ENCODE results near the gene DBF4B.
A peak's percentile ranks its signal among the peaks of the same experiment; 100 is the strongest.
"Not testable (repeated sequence)": the region's sequence is repeated elsewhere in the genome, so short reads cannot be mapped to it uniquely, and the experiment has no call there.

The DBF4B gene

GRCh38 chr17:44677136-44677535 lies 31.3 kb upstream of the DBF4B start:
- H3K27ac ChIP-seq (ENCODE audit: low read depth, low read length) = no peak overlapping the region
- H3K27me3 ChIP-seq (ENCODE audit: control insufficient read depth, low read length) = no peaks in the 10 kb centered on the region
- no peaks in the 10 kb centered on the region for H3K9me3 ChIP-seq (ENCODE audit: control insufficient read depth, insufficient read depth, low read length)
- no peak overlapping the region for H3K4me3 ChIP-seq (ENCODE audit: low read length)
- no peaks in the 10 kb centered on the region for H3K79me2 ChIP-seq (ENCODE audit: control insufficient read depth, low read length)
- no peak overlapping the region for H3K4me2 ChIP-seq (ENCODE audit: low read length)
- no peak for TF ChIP-seq EZH2phosphoT487 (IDR thresholded peaks at IDR 0.05; ENCODE audit: borderline replicate concordance, low read length)
- TF ChIP-seq CTCF (IDR thresholded peaks at IDR 0.05; ENCODE audit: low read depth, low read length, poor library complexity, severe bottlenecking) = no peak
- H3K9me2 ChIP-seq (replicated peaks; ENCODE audit: control insufficient read depth, low read length) = no peaks in the 10 kb centered on the region
- no peaks in the 10 kb centered on the region for H4K20me1 ChIP-seq (ENCODE audit: control insufficient read depth, insufficient read depth, low read depth, low read length)
- no peaks in the 10 kb centered on the region for H3K4me1 ChIP-seq (ENCODE audit: control insufficient read depth, low read length)
- H3F3A ChIP-seq (ENCODE audit: control insufficient read depth, insufficient read depth) = peaks cover 10% of the 10 kb centered on the region; the same call in 1 of the 2 replicates
- peaks cover 28% of the 10 kb centered on the region for H3K36me3 ChIP-seq (ENCODE audit: control insufficient read depth, low read length)

GRCh38 chr17:44683303-44683702 lies 25.2 kb upstream of the DBF4B start:
- not testable (repeated sequence) for H3K9me2 ChIP-seq (replicated peaks; ENCODE audit: control insufficient read depth, low read length); H4K20me1 ChIP-seq (ENCODE audit: control insufficient read depth, insufficient read depth, low read depth, low read length); H3K27ac ChIP-seq (ENCODE audit: low read depth, low read length); H3K27me3 ChIP-seq (ENCODE audit: control insufficient read depth, low read length); H3K4me3 ChIP-seq (ENCODE audit: low read length); H3F3A ChIP-seq (ENCODE audit: control insufficient read depth, insufficient read depth); H3K9me3 ChIP-seq (ENCODE audit: control insufficient read depth, insufficient read depth, low read length); H3K4me2 ChIP-seq (ENCODE audit: low read length)
- Histone ChIP-seq H3K36me3 (ENCODE audit: control insufficient read depth, low read length) (peaks cover 42% of the 10 kb centered on the region), H3K79me2 (ENCODE audit: control insufficient read depth, low read length) (peaks cover 26% of the 10 kb centered on the region), H3K4me1 (ENCODE audit: control insufficient read depth, low read length) (peaks cover 12% of the 10 kb centered on the region)

- H3K9me2 ChIP-seq (replicated peaks; ENCODE audit: control insufficient read depth, low read length) = no peaks in the 10 kb centered on the region
- H3K4me2 ChIP-seq (ENCODE audit: low read length) = no peak overlapping the region
- peaks cover 16% of the 10 kb centered on the region for H3K36me3 ChIP-seq (ENCODE audit: control insufficient read depth, low read length)
- no peaks in the 10 kb centered on the region for H4K20me1 ChIP-seq (ENCODE audit: control insufficient read depth, insufficient read depth, low read depth, low read length)
- H3F3A ChIP-seq (ENCODE audit: control insufficient read depth, insufficient read depth) = peaks cover 2% of the 10 kb centered on the region; the same call in 1 of the 2 replicates
- H3K4me1 ChIP-seq (ENCODE audit: control insufficient read depth, low read length) = peaks cover 25% of the 10 kb centered on the region
- TF ChIP-seq CTCF (IDR thresholded peaks at IDR 0.05; ENCODE audit: low read depth, low read length, poor library complexity, severe bottlenecking) (no peak), EZH2phosphoT487 (IDR thresholded peaks at IDR 0.05; ENCODE audit: borderline replicate concordance, low read length) (no peak)
- H3K79me2 ChIP-seq (ENCODE audit: control insufficient read depth, low read length) = peaks cover 46% of the 10 kb centered on the region
- H3K27me3 ChIP-seq (ENCODE audit: control insufficient read depth, low read length) = no peaks in the 10 kb centered on the region
- no peaks in the 10 kb centered on the region for H3K9me3 ChIP-seq (ENCODE audit: control insufficient read depth, insufficient read depth, low read length)
- H3K27ac ChIP-seq (ENCODE audit: low read depth, low read length) = no peak overlapping the region
- H3K4me3 ChIP-seq (ENCODE audit: low read length) = no peak overlapping the region
Measured at GRCh38 chr17:44687756-44688155, 20.7 kb upstream of the DBF4B start.

GRCh38 chr17:44688200-44688599 lies 20.3 kb upstream of the DBF4B start:
- TF ChIP-seq CTCF (IDR thresholded peaks at IDR 0.05; ENCODE audit: low read depth, low read length, poor library complexity, severe bottlenecking) = no peak
- TF ChIP-seq EZH2phosphoT487 (IDR thresholded peaks at IDR 0.05; ENCODE audit: borderline replicate concordance, low read length) = no peak
- no peaks in the 10 kb centered on the region for H3K9me3 ChIP-seq (ENCODE audit: control insufficient read depth, insufficient read depth, low read length)
- no peaks in the 10 kb centered on the region for H4K20me1 ChIP-seq (ENCODE audit: control insufficient read depth, insufficient read depth, low read depth, low read length)
- peaks cover 46% of the 10 kb centered on the region for H3K79me2 ChIP-seq (ENCODE audit: control insufficient read depth, low read length)
- peaks cover 12% of the 10 kb centered on the region for H3K36me3 ChIP-seq (ENCODE audit: control insufficient read depth, low read length)
- peaks cover 23% of the 10 kb centered on the region for H3K4me1 ChIP-seq (ENCODE audit: control insufficient read depth, low read length)
- no peak overlapping the region for H3K27ac ChIP-seq (ENCODE audit: low read depth, low read length)
- peak overlapping the region; percentile 96 for H3K4me2 ChIP-seq (ENCODE audit: low read length)
- no peaks in the 10 kb centered on the region for H3K9me2 ChIP-seq (replicated peaks; ENCODE audit: control insufficient read depth, low read length)
- peaks cover 2% of the 10 kb centered on the region; the same call in 1 of the 2 replicates for H3F3A ChIP-seq (ENCODE audit: control insufficient read depth, insufficient read depth)
- H3K27me3 ChIP-seq (ENCODE audit: control insufficient read depth, low read length) = no peaks in the 10 kb centered on the region
- H3K4me3 ChIP-seq (ENCODE audit: low read length) = peak overlapping the region; percentile 91

All from DOHH2 (cell line).